ENCODE results near the gene ERN1. TPM values are rescaled to one million over a fixed set of nuclear protein-coding genes. Genes with fewer than 3 reads are reported as not detected.

The ERN1 gene
- total RNA-seq, 1 experiment from 2014 or later = 6.5 TPM

GRCh38 chr17:64129765-64130558 lies at the start of gene ERN1 (continued):
- no peak for TF ChIP-seq ZNF263 (CRISPR knock-in tag; IDR thresholded peaks at IDR 0.05; ENCODE audit: low read depth)
- TF ChIP-seq TEAD4 (CRISPR knock-in tag; IDR thresholded peaks at IDR 0.05) = no peak
- TF ChIP-seq ZNF232 (CRISPR knock-in tag; IDR thresholded peaks at IDR 0.05) = no peak
- peak; percentile 76; the same call in 1 of the 2 replicates for TF ChIP-seq TP53 (CRISPR knock-in tag; IDR thresholded peaks at IDR 0.05)
- TF ChIP-seq SOX15 (CRISPR knock-in tag; IDR thresholded peaks at IDR 0.05) = no peak
- TF ChIP-seq USF1 (CRISPR knock-in tag; IDR thresholded peaks at IDR 0.05) = peak; percentile 47; the same call in 1 of the 2 replicates
- TF ChIP-seq ZNF396 (CRISPR knock-in tag; IDR thresholded peaks at IDR 0.05; ENCODE audit: borderline replicate concordance) = no peak
- peak; percentile 81; the same call in 1 of the 2 replicates for TF ChIP-seq ZBTB21 (CRISPR knock-in tag; IDR thresholded peaks at IDR 0.05; ENCODE audit: borderline replicate concordance)
- no peak for TF ChIP-seq ZNF512 (CRISPR knock-in tag; IDR thresholded peaks at IDR 0.05; ENCODE audit: borderline replicate concordance)
- no peak for TF ChIP-seq AFF4 (CRISPR knock-in tag; IDR thresholded peaks at IDR 0.05; ENCODE audit: borderline replicate concordance)
- TF ChIP-seq PRDM15 (CRISPR knock-in tag; IDR thresholded peaks at IDR 0.05) = no peak
- 0 out of 2 replicates have a peak, but pooled peaks have one; percentile 22 for TF ChIP-seq RELA (CRISPR knock-in tag; IDR thresholded peaks at IDR 0.05; ENCODE audit: borderline replicate concordance)
- TF ChIP-seq CBFB (CRISPR knock-in tag; IDR thresholded peaks at IDR 0.05; ENCODE audit: low read depth) = 0 out of 2 replicates have a peak, but pooled peaks have one; percentile 79
- TF ChIP-seq TEAD1 (CRISPR knock-in tag; IDR thresholded peaks at IDR 0.05) = 0 out of 2 replicates have a peak, but pooled peaks have one; percentile 14
- TF ChIP-seq ZNF219 (CRISPR knock-in tag; IDR thresholded peaks at IDR 0.05; ENCODE audit: borderline replicate concordance) = 0 out of 2 replicates have a peak, but pooled peaks have one; percentile 37
- TF ChIP-seq FOXK1 (CRISPR knock-in tag; IDR thresholded peaks at IDR 0.05) = peak; percentile 31; the same call in 1 of the 2 replicates
- TF ChIP-seq JAZF1 (CRISPR knock-in tag; IDR thresholded peaks at IDR 0.05) = no peak
- TF ChIP-seq RORB (CRISPR knock-in tag; IDR thresholded peaks at IDR 0.05) = no peak
- TF ChIP-seq ZNF532 (CRISPR knock-in tag; IDR thresholded peaks at IDR 0.05; ENCODE audit: borderline replicate concordance) = no peak
- no peak for TF ChIP-seq PRRX2 (CRISPR knock-in tag; IDR thresholded peaks at IDR 0.05)
- peak; percentile 79; the same call in 1 of the 2 replicates for TF ChIP-seq NFE2L1 (CRISPR knock-in tag; IDR thresholded peaks at IDR 0.05)
- TF ChIP-seq ZSCAN18 (CRISPR knock-in tag; IDR thresholded peaks at IDR 0.05) = no peak
- peak; percentile 72; the same call in 1 of the 2 replicates for TF ChIP-seq MYBL2 (CRISPR knock-in tag; IDR thresholded peaks at IDR 0.05)

All from WTC11 (cell line).